Central memory CD8-positive, alpha-beta T cell (primary cell): ENCODE measurements around the gene SORCS2.

ENCODE experiments used
- ATAC-seq: fragments of 150-1000 bp; cut with Tn5 transposase; replicated peaks from 2 replicates; pipeline ENCODE4 v1.10.0; 2022; ENCODE audit warnings: mild to moderate bottlenecking, moderate FRiP score, moderate number of reproducible peaks; ENCODE audit not compliant: poor library complexity, severe bottlenecking; ENCODE audit errors: extremely low read depth
- DNase-seq, 2 donors: peaks; one replicate each; pipeline ENCODE4 v3.0.0; 2021; ENCODE audit warnings: low spot score in 2 of 2
- H3K27ac Mint-ChIP-seq: one replicate; pipeline ENCODE4 v1.8.0; 2022; ENCODE audit warnings: low read depth, mild to moderate bottlenecking, moderate library complexity, mixed read lengths
- H3K27me3 Mint-ChIP-seq: one replicate; pipeline ENCODE4 v1.8.0; 2022; ENCODE audit warnings: mixed read lengths
- H3K36me3 Mint-ChIP-seq: one replicate; pipeline ENCODE4 v1.8.0; 2022; ENCODE audit warnings: mild to moderate bottlenecking, moderate library complexity, mixed read lengths; ENCODE audit not compliant: insufficient read depth
- H3K4me1 Mint-ChIP-seq: one replicate; pipeline ENCODE4 v1.8.0; 2022; ENCODE audit warnings: mixed read lengths
- H3K4me3 Mint-ChIP-seq: one replicate; pipeline ENCODE4 v1.8.0; 2022; ENCODE audit warnings: mild to moderate bottlenecking, moderate library complexity, mixed read lengths
- H3K9me3 Mint-ChIP-seq: one replicate; pipeline ENCODE4 v1.8.0; 2022; ENCODE audit warnings: mixed read lengths

Gene SORCS2

DNA sequence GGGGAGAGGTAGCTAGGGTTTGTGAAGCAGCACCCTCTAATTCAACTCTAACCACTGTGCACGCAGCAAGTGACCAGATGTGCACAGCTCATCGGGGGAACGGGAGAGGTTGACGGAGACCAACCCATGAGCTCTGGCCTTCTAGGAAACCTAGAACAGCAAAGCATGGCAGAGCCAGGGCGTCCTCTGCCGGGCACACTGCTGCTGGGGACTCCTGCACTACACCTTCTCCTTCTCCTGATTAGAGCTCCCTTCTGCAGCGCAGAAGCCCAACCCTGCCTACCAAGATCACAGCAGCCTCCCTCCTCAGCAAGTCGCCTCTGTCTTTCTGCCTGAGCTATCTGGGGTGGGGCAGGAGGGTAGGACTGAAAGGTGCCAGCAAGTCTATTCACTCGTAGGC, 494.7 kb downstream of the SORCS2 start:
- no peak for ATAC-seq
- Mint-ChIP-seq H3K27me3 (no peaks in the 10 kb centered on the region), H3K4me1 (no peaks in the 10 kb centered on the region)

DNA sequence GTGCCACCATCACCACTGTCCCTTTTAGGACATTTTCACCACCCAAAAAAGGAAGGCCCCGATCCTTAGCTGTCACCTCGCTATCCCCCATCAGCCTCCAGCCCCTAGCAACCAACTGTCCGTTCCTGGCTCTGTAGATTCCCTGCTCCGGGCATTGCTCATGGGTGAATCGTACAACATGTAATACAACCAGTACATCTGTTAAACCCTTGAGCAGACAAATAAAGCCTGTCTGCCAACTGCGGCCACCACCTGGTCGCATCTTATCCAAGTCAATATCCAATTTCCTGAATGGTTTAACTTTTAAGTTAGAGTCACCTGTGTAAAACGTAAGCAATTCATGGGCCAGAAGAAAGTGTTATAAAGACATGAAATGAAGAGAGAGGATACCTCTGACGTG, 495.5 kb downstream of the SORCS2 start:
- Mint-ChIP-seq H3K27me3 (no peaks in the 10 kb centered on the region), H3K27ac (no peak overlapping the region), H3K36me3 (no peaks in the 10 kb centered on the region), H3K4me3 (no peak overlapping the region), H3K4me1 (no peaks in the 10 kb centered on the region), H3K9me3 (no peaks in the 10 kb centered on the region)
- DNase-seq (no peak), ATAC-seq (no peak)

More for the DNA sequence above, 494.7 kb downstream of the SORCS2 start:
- Mint-ChIP-seq H3K27ac (no peak overlapping the region), H3K36me3 (no peaks in the 10 kb centered on the region), H3K4me3 (no peak overlapping the region), H3K9me3 (no peaks in the 10 kb centered on the region)
- DNase-seq: no peak

- Mint-ChIP-seq H3K27me3 (no peaks in the 10 kb centered on the region), H3K27ac (no peak overlapping the region), H3K36me3 (no peaks in the 10 kb centered on the region), H3K9me3 (no peaks in the 10 kb centered on the region), H3K4me3 (no peak overlapping the region), H3K4me1 (no peaks in the 10 kb centered on the region)
- DNase-seq (no peak), ATAC-seq (no peak)
Measured at GRCh38 chr4:7689773-7690693, 497.7 kb downstream of the SORCS2 start.

DNA sequence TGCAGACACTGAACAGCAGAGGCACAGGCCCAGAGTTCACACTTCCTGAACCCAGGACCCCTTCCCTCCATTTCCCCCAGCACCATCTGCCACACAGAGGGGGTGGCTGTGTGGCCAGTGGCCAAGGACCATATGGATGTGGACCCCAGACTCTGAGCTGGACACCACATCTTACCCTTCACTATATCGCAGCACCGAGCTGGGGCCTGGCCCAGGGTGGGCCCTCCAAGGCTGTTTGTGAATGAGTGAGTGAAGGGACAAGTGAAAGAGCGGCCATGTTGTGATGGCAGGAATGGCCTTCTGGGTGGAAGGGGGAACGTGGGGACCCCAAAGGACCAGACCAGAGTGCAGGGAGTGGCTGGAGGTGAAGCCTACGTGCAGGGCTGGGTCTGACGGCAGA, 498.7 kb downstream of the SORCS2 start:
- H3K4me1 Mint-ChIP-seq: no peaks in the 10 kb centered on the region
- H3K4me3 Mint-ChIP-seq: no peak overlapping the region
- DNase-seq (no peak), ATAC-seq (no peak)
- no peaks in the 10 kb centered on the region for H3K27me3 Mint-ChIP-seq
- no peak overlapping the region for H3K27ac Mint-ChIP-seq
- no peaks in the 10 kb centered on the region for H3K9me3 Mint-ChIP-seq
- no peaks in the 10 kb centered on the region for H3K36me3 Mint-ChIP-seq

GRCh38 chr4:7691982-7692381, 499.6 kb downstream of the SORCS2 start:
- Mint-ChIP-seq H3K27me3 (peaks cover 5% of the 10 kb centered on the region), H3K4me3 (no peak overlapping the region), H3K27ac (no peak overlapping the region), H3K9me3 (no peaks in the 10 kb centered on the region), H3K36me3 (no peaks in the 10 kb centered on the region), H3K4me1 (no peaks in the 10 kb centered on the region)
- DNase-seq: no peak
- ATAC-seq: no peak

- Mint-ChIP-seq H3K9me3 (no peaks in the 10 kb centered on the region), H3K27ac (no peak overlapping the region), H3K27me3 (peaks cover 11% of the 10 kb centered on the region), H3K36me3 (no peaks in the 10 kb centered on the region), H3K4me3 (no peak overlapping the region), H3K4me1 (no peaks in the 10 kb centered on the region)
- ATAC-seq (no peak), DNase-seq (no peak)
Measured at GRCh38 chr4:7692451-7693236, 500.3 kb downstream of the SORCS2 start.

- Mint-ChIP-seq H3K4me3 (no peak overlapping the region), H3K27ac (no peak overlapping the region), H3K27me3 (peaks cover 17% of the 10 kb centered on the region), H3K9me3 (no peaks in the 10 kb centered on the region), H3K36me3 (no peaks in the 10 kb centered on the region), H3K4me1 (no peaks in the 10 kb centered on the region)
- DNase-seq: no peak
- ATAC-seq: no peak
Measured at GRCh38 chr4:7693237-7693608, 500.9 kb downstream of the SORCS2 start.

- DNase-seq (no peak), ATAC-seq (no peak)
- Mint-ChIP-seq H3K27me3 (peaks cover 22% of the 10 kb centered on the region), H3K4me1 (no peaks in the 10 kb centered on the region), H3K9me3 (no peaks in the 10 kb centered on the region), H3K27ac (no peak overlapping the region), H3K36me3 (no peaks in the 10 kb centered on the region), H3K4me3 (no peak overlapping the region)
Measured at GRCh38 chr4:7693711-7694110, 501.4 kb downstream of the SORCS2 start.

DNA sequence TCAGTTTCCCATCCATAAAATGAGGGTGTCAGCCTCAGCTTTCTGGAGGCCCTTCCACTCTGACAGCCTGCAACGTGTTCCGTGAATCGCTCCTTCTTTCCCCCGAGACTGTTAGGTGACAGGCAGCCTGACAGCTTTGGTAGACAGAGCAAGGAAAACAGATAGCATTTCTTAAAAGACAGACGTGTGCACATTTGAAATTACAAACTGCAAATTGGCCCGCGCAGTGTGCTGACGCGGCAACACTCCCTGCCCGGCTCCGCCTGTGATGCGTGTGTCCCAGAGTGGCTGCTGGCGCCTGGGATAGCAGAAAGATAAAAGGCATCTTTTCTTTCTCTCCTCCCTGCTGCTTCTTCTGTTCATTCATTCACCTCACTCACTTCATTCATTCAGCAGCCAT, 502.0 kb downstream of the SORCS2 start:
- ATAC-seq (no peak), DNase-seq (no peak)
- H3K9me3 Mint-ChIP-seq: no peaks in the 10 kb centered on the region
- H3K27ac Mint-ChIP-seq: no peak overlapping the region
- no peaks in the 10 kb centered on the region for H3K4me1 Mint-ChIP-seq
- peaks cover 28% of the 10 kb centered on the region for H3K27me3 Mint-ChIP-seq
- H3K4me3 Mint-ChIP-seq: no peak overlapping the region
- no peaks in the 10 kb centered on the region for H3K36me3 Mint-ChIP-seq

GRCh38 chr4:7697343-7697742, 505.0 kb downstream of the SORCS2 start:
- DNase-seq (no peak), ATAC-seq (no peak)
- Mint-ChIP-seq H3K4me1 (no peaks in the 10 kb centered on the region), H3K27ac (no peak overlapping the region), H3K27me3 (peaks cover 41% of the 10 kb centered on the region), H3K36me3 (no peaks in the 10 kb centered on the region), H3K9me3 (no peaks in the 10 kb centered on the region), H3K4me3 (no peak overlapping the region)

GRCh38 chr4:7697821-7698220, 505.5 kb downstream of the SORCS2 start:
- DNase-seq (no peak), ATAC-seq (no peak)
- Mint-ChIP-seq H3K27ac (no peak overlapping the region), H3K36me3 (no peaks in the 10 kb centered on the region), H3K9me3 (no peaks in the 10 kb centered on the region), H3K27me3 (peaks cover 45% of the 10 kb centered on the region), H3K4me3 (no peak overlapping the region), H3K4me1 (peaks cover 3% of the 10 kb centered on the region)

GRCh38 chr4:7698584-7698983, 506.2 kb downstream of the SORCS2 start:
- no peaks in the 10 kb centered on the region for H3K9me3 Mint-ChIP-seq
- peaks cover 10% of the 10 kb centered on the region for H3K4me1 Mint-ChIP-seq
- no peak overlapping the region for H3K27ac Mint-ChIP-seq
- H3K27me3 Mint-ChIP-seq: peaks cover 52% of the 10 kb centered on the region
- H3K36me3 Mint-ChIP-seq: no peaks in the 10 kb centered on the region
- ATAC-seq: no peak
- no peak for DNase-seq
- H3K4me3 Mint-ChIP-seq: no peak overlapping the region

DNA sequence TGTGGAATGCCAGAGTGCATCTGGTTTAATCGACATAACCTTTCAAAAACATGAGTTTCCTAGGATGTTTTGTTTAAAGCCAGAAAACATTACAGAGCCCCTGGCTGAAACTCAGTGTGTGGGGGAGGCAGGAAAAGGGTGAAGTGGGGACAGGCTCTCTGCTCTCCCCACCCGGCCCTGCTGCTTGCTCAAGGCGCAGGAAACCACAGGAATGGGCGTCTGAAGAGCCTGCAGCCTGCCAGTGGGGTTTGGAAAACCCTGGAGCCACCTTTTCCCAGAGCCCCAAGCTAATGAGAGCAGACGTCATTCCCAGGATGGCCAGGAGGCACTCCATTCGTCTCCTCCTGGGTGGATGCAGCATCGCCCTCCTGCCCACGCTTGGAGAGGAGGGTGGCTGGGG, 506.7 kb downstream of the SORCS2 start:
- Mint-ChIP-seq H3K4me1 (peaks cover 11% of the 10 kb centered on the region), H3K36me3 (no peaks in the 10 kb centered on the region), H3K27me3 (peaks cover 55% of the 10 kb centered on the region), H3K9me3 (no peaks in the 10 kb centered on the region), H3K4me3 (no peak overlapping the region), H3K27ac (no peak overlapping the region)
- DNase-seq (no peak), ATAC-seq (no peak)
